OCI-LY1 (cell line): Measurements from ENCODE around the gene FEM1C.

ENCODE experiments used
- H2AFZ ChIP-seq: fragments of 200-600 bp; sonication (generic), shearing (Covaris generic); 2 replicates; pipeline ENCODE4 v1.6.0; 2014; ENCODE audit warnings: antibody characterized with exemption, mild to moderate bottlenecking, low read length
- H3F3A ChIP-seq: fragments of 200-600 bp; sonication (generic), shearing (Covaris generic); 2 replicates; pipeline ENCODE4 v1.6.0; 2014; ENCODE audit warnings: mild to moderate bottlenecking, antibody characterized with exemption, low read length, moderate library complexity; ENCODE audit not compliant: insufficient read depth
- H3K27ac ChIP-seq: fragments of 200-600 bp; sonication (generic); 2 replicates; pipeline ENCODE4 v1.5.1; 2014; ENCODE audit warnings: low read length, mixed run types, mild to moderate bottlenecking, low read depth; ENCODE audit not compliant: poor library complexity, severe bottlenecking
- H3K27me3 ChIP-seq: fragments of 200-600 bp; sonication (generic); 2 replicates; pipeline ENCODE4 v1.6.0; 2014; ENCODE audit warnings: antibody characterized with exemption, mild to moderate bottlenecking, low read length, moderate library complexity; ENCODE audit not compliant: insufficient read depth
- H3K36me3 ChIP-seq: fragments of 200-600 bp; sonication (generic); 2 replicates; pipeline ENCODE4 v1.6.1; 2014; ENCODE audit warnings: mild to moderate bottlenecking, antibody characterized with exemption, low read length, moderate library complexity, mixed read lengths; ENCODE audit not compliant: insufficient read depth
- H3K4me1 ChIP-seq: fragments of 200-600 bp; sonication (generic); 2 replicates; pipeline ENCODE4 v1.5.1; 2014; ENCODE audit warnings: mild to moderate bottlenecking, low read length, moderate library complexity; ENCODE audit not compliant: insufficient read depth, severe bottlenecking
- H3K4me2 ChIP-seq: fragments of 200-600 bp; sonication (generic), shearing (Covaris generic); 2 replicates; pipeline ENCODE4 v1.6.1; 2014; ENCODE audit warnings: low read length
- H3K4me3 ChIP-seq: fragments of 200-600 bp; sonication (generic); 2 replicates; pipeline ENCODE4 v1.5.1; 2014; ENCODE audit warnings: low read length, low read depth, mild to moderate bottlenecking, mixed read lengths; ENCODE audit not compliant: poor library complexity, severe bottlenecking
- H3K79me2 ChIP-seq: fragments of 200-600 bp; shearing (Covaris generic); 2 replicates; pipeline ENCODE4 v1.6.1; 2016; ENCODE audit warnings: mixed run types, low read length, mixed read lengths; ENCODE audit not compliant: insufficient read depth
- H3K9ac ChIP-seq: fragments of 200-600 bp; sonication (generic), shearing (Covaris generic); 2 replicates; pipeline ENCODE4 v1.6.1; 2014; ENCODE audit warnings: mild to moderate bottlenecking, low read length, mixed read lengths
- H3K9me2 ChIP-seq: fragments of 200-600 bp; sonication (generic), shearing (Covaris generic); 2 replicates; pipeline ENCODE4 v1.6.1; 2014; ENCODE audit warnings: low read depth, mild to moderate bottlenecking, low read length, mixed read lengths
- H3K9me3 ChIP-seq: fragments of 200-600 bp; shearing (Covaris generic); 2 replicates; pipeline ENCODE4 v1.6.1; 2014; ENCODE audit warnings: low read length, mixed read lengths
- H4K20me1 ChIP-seq: fragments of 200-600 bp; sonication (generic), shearing (Covaris generic); 2 replicates; pipeline ENCODE4 v1.6.0; 2016; ENCODE audit warnings: mild to moderate bottlenecking, low read length; ENCODE audit not compliant: insufficient read depth
- CTCF ChIP-seq: fragments of 200-600 bp; sonication (generic), shearing (Covaris generic); IDR thresholded peaks from 2 replicates; pipeline ENCODE4 v1.5.1; 2017; ENCODE audit warnings: mild to moderate bottlenecking, antibody characterized with exemption, low read length, moderate library complexity, mixed read lengths
- EZH2 ChIP-seq: fragments of 200-600 bp; sonication (generic), shearing (Covaris generic); IDR thresholded peaks from 2 replicates; pipeline ENCODE4 v1.8.0; 2017; ENCODE audit warnings: borderline replicate concordance, mixed run types, mild to moderate bottlenecking, antibody characterized with exemption, low read length, moderate library complexity, mixed read lengths

FEM1C gene

GRCh38 chr5:115557667-115558387, 13.3 kb upstream of the FEM1C start:
- Histone ChIP-seq H4K20me1 (no peaks in the 10 kb centered on the region), H3K4me3 (no peak overlapping the region), H2AFZ (peak overlapping the region; percentile 61; the same call in 1 of the 2 replicates), H3K27ac (no peak overlapping the region), H3K9me3 (no peaks in the 10 kb centered on the region), H3K4me2 (no peak overlapping the region), H3K36me3 (no peaks in the 10 kb centered on the region), H3K9ac (no peak overlapping the region), H3K9me2 (no peaks in the 10 kb centered on the region), H3K4me1 (peaks cover 5% of the 10 kb centered on the region), H3K79me2 (no peaks in the 10 kb centered on the region), H3K27me3 (no peaks in the 10 kb centered on the region), H3F3A (no peaks in the 10 kb centered on the region)
- TF ChIP-seq CTCF, result no peak

- Histone ChIP-seq H3K27ac (no peak overlapping the region), H3K9me2 (no peaks in the 10 kb centered on the region), H3K4me2 (no peak overlapping the region)
Measured at GRCh38 chr5:115556276-115556675, 11.7 kb upstream of the FEM1C start.

GRCh38 chr5:115555084-115555633, 10.6 kb upstream of the FEM1C start:
- H3K9ac ChIP-seq, result no peak overlapping the region
- no peaks in the 10 kb centered on the region for H4K20me1 ChIP-seq
- H3K9me3 ChIP-seq, result no peaks in the 10 kb centered on the region
- H3F3A ChIP-seq, result no peaks in the 10 kb centered on the region
- H3K4me1 ChIP-seq, result peaks cover 5% of the 10 kb centered on the region
- H3K4me3 ChIP-seq, result no peak overlapping the region
- TF ChIP-seq CTCF (no peak), EZH2 (no peak)
- H3K9me2 ChIP-seq, result no peaks in the 10 kb centered on the region
- H3K27me3 ChIP-seq, result no peaks in the 10 kb centered on the region
- no peak overlapping the region for H2AFZ ChIP-seq
- H3K4me2 ChIP-seq, result no peak overlapping the region
- no peaks in the 10 kb centered on the region for H3K36me3 ChIP-seq
- H3K27ac ChIP-seq, result no peak overlapping the region
- no peaks in the 10 kb centered on the region for H3K79me2 ChIP-seq

More at GRCh38 chr5:115556276-115556675, 11.7 kb upstream of the FEM1C start:
- H2AFZ ChIP-seq, result no peak overlapping the region
- H3K4me1 ChIP-seq, result peaks cover 5% of the 10 kb centered on the region
- H4K20me1 ChIP-seq, result no peaks in the 10 kb centered on the region
- no peaks in the 10 kb centered on the region for H3K9me3 ChIP-seq
- no peak overlapping the region for H3K9ac ChIP-seq
- TF ChIP-seq CTCF, result no peak
- no peak for TF ChIP-seq EZH2
- no peaks in the 10 kb centered on the region for H3K36me3 ChIP-seq
- H3K4me3 ChIP-seq, result no peak overlapping the region
- no peaks in the 10 kb centered on the region for H3K27me3 ChIP-seq
- H3K79me2 ChIP-seq, result no peaks in the 10 kb centered on the region
- H3F3A ChIP-seq, result no peaks in the 10 kb centered on the region
